SH-SY5Y (cell line): ENCODE results near the gene WNK1.

Source experiments
- GATA2 ChIP-seq: IDR thresholded peaks from 2 replicates; pipeline ENCODE4 v1.6.1; 2011; ENCODE audit warnings: mild to moderate bottlenecking, low read depth, low read length
- GATA3 ChIP-seq: IDR thresholded peaks from 2 replicates; pipeline ENCODE4 v1.6.1; 2011; ENCODE audit warnings: low read depth, mild to moderate bottlenecking, low read length, moderate library complexity

GRCh38 chr12:738712-739111 lies 13.7 kb upstream of the WNK1 start:
- TF ChIP-seq GATA2 (no peak), GATA3 (no peak)
